Measurements from ENCODE around the gene HNRNPA0.

HNRNPA0 gene

GRCh38 chr5:137760719-137761516, 6.8 kb upstream of the HNRNPA0 start:
- DNase-seq (ENCODE audit: low read depth in 2 of 2) = peak in 1 of 2 donors; percentile 31
- no peak overlapping the region for H3K4me3 ChIP-seq (replicated peaks in 1 of 2; ENCODE audit: low read depth in 2 of 2, low read length in 2 of 2)
- TF ChIP-seq CTCF (IDR thresholded peaks at IDR 0.05; ENCODE audit: low read depth, low read length) = no peak

GRCh38 chr5:137760294-137760693, 6.1 kb upstream of the HNRNPA0 start:
- no peak overlapping the region for H3K4me3 ChIP-seq (replicated peaks in 1 of 2; ENCODE audit: low read depth in 2 of 2, low read length in 2 of 2)
- no peak for DNase-seq (ENCODE audit: low read depth in 2 of 2)
- no peak for TF ChIP-seq CTCF (IDR thresholded peaks at IDR 0.05; ENCODE audit: low read depth, low read length)

- peak in 1 of 2 donors; percentile 48 for DNase-seq (ENCODE audit: low read depth in 2 of 2)
- no peak for TF ChIP-seq CTCF (IDR thresholded peaks at IDR 0.05; ENCODE audit: low read depth, low read length)
- no peak overlapping the region for H3K4me3 ChIP-seq (replicated peaks in 1 of 2; ENCODE audit: low read depth in 2 of 2, low read length in 2 of 2)
Measured at GRCh38 chr5:137758715-137759306, 4.6 kb upstream of the HNRNPA0 start.

GRCh38 chr5:137758121-137758520, 4.0 kb upstream of the HNRNPA0 start:
- TF ChIP-seq CTCF (IDR thresholded peaks at IDR 0.05; ENCODE audit: low read depth, low read length) = no peak
- no peak for DNase-seq (ENCODE audit: low read depth in 2 of 2)
- H3K4me3 ChIP-seq (replicated peaks in 1 of 2; ENCODE audit: low read depth in 2 of 2, low read length in 2 of 2) = no peak overlapping the region

- TF ChIP-seq CTCF (IDR thresholded peaks at IDR 0.05; ENCODE audit: low read depth, low read length) = no peak
- no peak for DNase-seq (ENCODE audit: low read depth in 2 of 2)
Measured at GRCh38 chr5:137757634-137758033, 3.5 kb upstream of the HNRNPA0 start.

GRCh38 chr5:137754961-137755762, 999 bp upstream of the HNRNPA0 start:
- DNase-seq (ENCODE audit: low read depth in 2 of 2) = no peak
- peak overlapping the region; percentile 95 to 97 for H3K4me3 ChIP-seq (replicated peaks in 1 of 2; ENCODE audit: low read depth in 2 of 2, low read length in 2 of 2)
- no peak for TF ChIP-seq CTCF (IDR thresholded peaks at IDR 0.05; ENCODE audit: low read depth, low read length)

More at GRCh38 chr5:137757634-137758033, 3.5 kb upstream of the HNRNPA0 start:
- H3K4me3 ChIP-seq (replicated peaks in 1 of 2; ENCODE audit: low read depth in 2 of 2, low read length in 2 of 2) = no peak overlapping the region
